Measurements from ENCODE around the gene AKAP5.

The AKAP5 gene

GRCh38 chr14:64440494-64440893, 24.8 kb upstream of the AKAP5 start:
- DNase-seq (ENCODE audit: low spot score), result no peak
- TF ChIP-seq, protein P1, sequence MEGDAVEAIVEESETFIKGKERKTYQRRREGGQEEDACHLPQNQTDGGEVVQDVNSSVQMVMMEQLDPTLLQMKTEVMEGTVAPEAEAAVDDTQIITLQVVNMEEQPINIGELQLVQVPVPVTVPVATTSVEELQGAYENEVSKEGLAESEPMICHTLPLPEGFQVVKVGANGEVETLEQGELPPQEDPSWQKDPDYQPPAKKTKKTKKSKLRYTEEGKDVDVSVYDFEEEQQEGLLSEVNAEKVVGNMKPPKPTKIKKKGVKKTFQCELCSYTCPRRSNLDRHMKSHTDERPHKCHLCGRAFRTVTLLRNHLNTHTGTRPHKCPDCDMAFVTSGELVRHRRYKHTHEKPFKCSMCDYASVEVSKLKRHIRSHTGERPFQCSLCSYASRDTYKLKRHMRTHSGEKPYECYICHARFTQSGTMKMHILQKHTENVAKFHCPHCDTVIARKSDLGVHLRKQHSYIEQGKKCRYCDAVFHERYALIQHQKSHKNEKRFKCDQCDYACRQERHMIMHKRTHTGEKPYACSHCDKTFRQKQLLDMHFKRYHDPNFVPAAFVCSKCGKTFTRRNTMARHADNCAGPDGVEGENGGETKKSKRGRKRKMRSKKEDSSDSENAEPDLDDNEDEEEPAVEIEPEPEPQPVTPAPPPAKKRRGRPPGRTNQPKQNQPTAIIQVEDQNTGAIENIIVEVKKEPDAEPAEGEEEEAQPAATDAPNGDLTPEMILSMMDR (IDR thresholded peaks at IDR 0.05; ENCODE audit: extremely low read depth, insufficient read depth, missing control alignments), result no peak
- in situ Hi-C loops (cut with MboI; ENCODE audit: low pct_unique_long_range_greater_than_20kb, low sequenced_read_pairs, unreplicated experiment), result no loop called here

- TF ChIP-seq, protein P1 (IDR thresholded peaks at IDR 0.05; ENCODE audit: extremely low read depth, insufficient read depth, missing control alignments), result no peak
Measured at GRCh38 chr14:64442300-64442988, 22.9 kb upstream of the AKAP5 start.

GRCh38 chr14:64444140-64444539, 21.2 kb upstream of the AKAP5 start:
- in situ Hi-C loops (cut with MboI; ENCODE audit: low pct_unique_long_range_greater_than_20kb, low sequenced_read_pairs, unreplicated experiment), result no loop called here
- DNase-seq (ENCODE audit: low spot score), result no peak
- TF ChIP-seq, protein P1 (IDR thresholded peaks at IDR 0.05; ENCODE audit: extremely low read depth, insufficient read depth, missing control alignments), result no peak

More at GRCh38 chr14:64442300-64442988, 22.9 kb upstream of the AKAP5 start:
- in situ Hi-C loops (cut with MboI; ENCODE audit: low pct_unique_long_range_greater_than_20kb, low sequenced_read_pairs, unreplicated experiment), result no loop called here
- no peak for DNase-seq (ENCODE audit: low spot score)

DNA sequence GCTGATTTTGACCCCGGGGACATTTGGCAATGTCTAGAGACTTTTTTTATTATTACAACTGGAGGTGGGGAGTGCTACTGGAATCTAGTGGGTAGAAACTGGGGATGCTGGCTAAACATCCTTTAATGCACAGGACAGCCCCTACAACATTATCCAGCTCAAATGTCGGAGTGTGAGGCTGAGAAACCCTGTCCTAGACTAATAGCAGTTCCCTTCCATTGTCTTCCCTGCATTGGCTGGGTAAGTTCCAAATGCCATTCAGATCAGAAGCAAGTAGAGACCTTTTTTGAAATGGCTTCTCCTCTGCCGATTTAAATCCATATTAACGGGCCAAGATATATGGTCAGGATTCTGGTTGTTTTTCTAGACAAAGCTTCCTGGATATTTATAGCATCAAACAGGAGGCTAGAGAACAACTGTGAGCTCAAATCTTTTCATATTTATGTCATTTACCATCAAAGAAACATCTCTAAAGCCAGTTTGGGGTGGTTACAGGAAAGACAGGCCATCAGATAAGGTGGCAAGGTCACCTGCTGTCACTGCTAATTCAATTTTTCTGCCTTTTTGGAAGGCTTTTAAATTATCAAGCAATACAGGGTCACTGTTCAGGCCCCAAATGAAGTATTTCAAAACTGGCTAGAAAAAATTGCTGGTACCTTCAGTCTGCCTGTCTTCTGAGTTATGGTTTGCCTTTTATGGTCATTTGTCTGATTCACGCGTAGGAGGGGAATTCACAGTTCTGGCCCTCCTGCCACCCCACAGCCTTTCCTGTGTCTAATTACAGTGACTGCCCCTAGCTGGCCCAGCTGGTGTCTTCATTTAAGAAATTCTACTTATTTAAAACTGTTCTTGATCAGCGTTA, 20.1 kb upstream of the AKAP5 start:
- in situ Hi-C loops (cut with MboI; ENCODE audit: low pct_unique_long_range_greater_than_20kb, low sequenced_read_pairs, unreplicated experiment), result no loop called here
- TF ChIP-seq, protein P1 (IDR thresholded peaks at IDR 0.05; ENCODE audit: extremely low read depth, insufficient read depth, missing control alignments), result no peak

DNA sequence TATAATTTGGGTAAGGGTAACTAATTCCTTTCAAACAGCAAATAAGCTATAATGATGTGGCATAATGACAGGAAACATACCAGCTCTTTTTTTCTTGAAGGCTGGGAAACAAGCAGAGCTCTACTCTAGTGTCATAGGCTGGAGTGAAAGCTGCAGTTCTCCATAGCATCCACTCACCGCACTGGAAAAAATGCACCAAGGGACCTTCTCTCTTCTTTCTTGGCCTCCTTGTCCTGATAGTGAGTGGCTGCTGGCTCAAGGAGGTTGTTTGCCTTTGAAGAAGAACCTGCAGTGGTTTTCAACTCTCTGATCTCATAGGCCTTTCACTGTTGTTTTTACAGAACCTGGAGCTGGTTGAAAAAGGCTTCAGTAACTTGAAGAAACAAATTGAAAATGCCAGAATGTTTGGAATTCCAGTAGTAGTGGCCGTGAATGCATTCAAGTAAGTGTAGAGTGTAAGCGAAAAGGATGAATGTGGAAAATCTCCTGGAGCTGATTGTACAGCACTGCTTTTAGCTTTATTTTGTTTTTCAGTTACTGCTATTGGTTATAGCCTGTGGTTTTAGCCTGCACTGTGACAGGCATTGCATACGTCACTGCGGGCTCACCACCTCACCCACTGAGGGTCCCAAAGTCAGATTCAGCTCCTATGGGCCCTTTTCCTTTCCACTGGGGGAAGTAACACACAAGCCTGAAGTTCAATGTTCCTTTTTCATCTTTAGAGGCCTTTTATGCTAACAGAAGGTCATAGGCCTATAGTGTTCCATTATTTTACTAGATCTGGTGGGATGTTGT, 17.2 kb upstream of the AKAP5 start:
- in situ Hi-C loops (cut with MboI; ENCODE audit: low pct_unique_long_range_greater_than_20kb, low sequenced_read_pairs, unreplicated experiment), result no loop called here
- DNase-seq (ENCODE audit: low spot score), result no peak
- TF ChIP-seq, protein P1 (IDR thresholded peaks at IDR 0.05; ENCODE audit: extremely low read depth, insufficient read depth, missing control alignments), result no peak

More for the DNA sequence above, 20.1 kb upstream of the AKAP5 start:
- DNase-seq (ENCODE audit: low spot score), result peak; percentile 85

DNA sequence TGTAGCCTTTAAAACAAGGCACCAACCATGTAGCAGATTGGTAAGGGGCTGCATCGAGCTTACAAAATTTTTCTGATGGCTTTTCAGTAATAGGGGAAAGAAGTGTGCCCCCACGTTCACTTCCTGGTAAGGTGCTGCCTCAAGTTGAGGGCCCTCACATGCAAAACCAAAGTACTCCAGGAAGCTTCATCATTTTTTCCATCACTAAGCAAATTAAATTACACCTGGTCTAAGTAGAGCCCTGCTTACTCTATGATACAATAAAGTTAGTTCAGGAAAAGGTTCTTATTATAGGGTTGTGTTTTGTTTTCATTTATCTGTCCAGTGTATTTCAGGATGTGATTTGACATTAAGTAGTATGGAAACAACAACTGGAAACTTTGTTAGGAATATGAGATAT, 15.0 kb upstream of the AKAP5 start:
- TF ChIP-seq, protein P1 (IDR thresholded peaks at IDR 0.05; ENCODE audit: extremely low read depth, insufficient read depth, missing control alignments), result no peak
- DNase-seq (ENCODE audit: low spot score), result no peak
- in situ Hi-C loops (cut with MboI; ENCODE audit: low pct_unique_long_range_greater_than_20kb, low sequenced_read_pairs, unreplicated experiment), result no loop called here

Data from GM13977 (cell line).